Islet precursor cell (in vitro differentiated cells): Measurements from ENCODE around the gene PPP1R9A.

ENCODE experiments used
- DNase-seq: peaks from one replicate; pipeline ENCODE4 v3.0.0-alpha.2; 2018

PPP1R9A gene

DNA sequence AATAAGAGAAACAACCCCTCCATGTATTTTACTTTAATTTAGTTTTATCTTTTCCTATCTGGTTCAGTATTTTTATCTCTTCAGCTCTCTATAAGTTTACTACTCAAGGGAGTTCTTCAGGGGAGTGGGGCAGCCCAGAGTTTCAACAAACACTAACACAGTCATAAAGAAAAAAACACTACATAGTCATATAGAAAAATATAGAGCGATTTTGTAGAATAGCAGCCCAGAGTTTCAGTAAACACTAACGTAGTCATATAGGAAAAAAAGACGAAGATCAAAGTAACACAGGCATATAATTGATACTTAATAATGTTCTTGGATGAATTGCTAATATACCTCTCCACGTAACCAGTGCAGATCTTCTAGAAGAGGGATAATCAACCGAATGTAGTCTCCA, 362.2 kb downstream of the PPP1R9A start:
- no peak for DNase-seq

DNA sequence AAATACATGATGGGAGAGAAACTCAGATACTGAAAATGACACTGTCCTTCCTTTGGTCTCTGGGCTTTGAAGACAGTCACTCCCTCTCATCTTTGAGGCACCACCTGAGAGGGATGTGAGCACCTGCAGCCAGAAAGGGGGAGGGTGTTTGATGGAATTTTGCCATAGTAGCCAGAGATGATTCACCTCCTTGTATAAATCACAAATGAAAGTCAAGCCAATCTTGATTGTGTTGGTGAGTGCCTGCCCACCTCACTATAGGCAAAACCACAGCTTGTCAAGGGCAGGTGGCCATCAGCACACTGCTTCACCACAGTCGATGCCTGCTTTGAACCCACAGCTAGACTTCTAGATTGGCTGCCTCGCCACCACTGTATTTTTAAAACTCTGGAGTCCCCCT, 368.7 kb downstream of the PPP1R9A start:
- no peak for DNase-seq

- no peak for DNase-seq
Measured at GRCh38 chr7:95279417-95279816, 372.0 kb downstream of the PPP1R9A start.

DNA sequence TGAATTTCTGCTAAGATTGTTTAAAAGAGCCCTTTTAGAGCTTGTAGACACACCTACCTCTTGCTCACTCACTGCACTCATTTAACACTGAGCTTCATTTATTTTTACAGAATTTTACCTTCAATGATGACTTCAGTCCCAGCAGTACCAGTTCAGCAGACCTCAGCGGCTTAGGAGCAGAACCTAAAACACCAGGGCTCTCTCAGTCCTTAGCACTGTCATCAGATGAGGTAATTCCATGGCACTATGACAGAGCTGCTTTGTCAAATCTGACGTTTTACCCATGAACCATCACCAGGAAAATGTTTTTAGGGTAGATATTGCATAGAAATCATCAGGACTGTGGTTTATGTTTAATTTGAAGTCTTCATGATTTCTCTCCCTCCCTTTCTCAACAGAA, 378.7 kb downstream of the PPP1R9A start:
- DNase-seq, result no peak

GRCh38 chr7:95290166-95290830, 382.9 kb downstream of the PPP1R9A start:
- no peak for DNase-seq

- no peak for DNase-seq
Measured at GRCh38 chr7:95295397-95295796, 388.0 kb downstream of the PPP1R9A start.

DNA sequence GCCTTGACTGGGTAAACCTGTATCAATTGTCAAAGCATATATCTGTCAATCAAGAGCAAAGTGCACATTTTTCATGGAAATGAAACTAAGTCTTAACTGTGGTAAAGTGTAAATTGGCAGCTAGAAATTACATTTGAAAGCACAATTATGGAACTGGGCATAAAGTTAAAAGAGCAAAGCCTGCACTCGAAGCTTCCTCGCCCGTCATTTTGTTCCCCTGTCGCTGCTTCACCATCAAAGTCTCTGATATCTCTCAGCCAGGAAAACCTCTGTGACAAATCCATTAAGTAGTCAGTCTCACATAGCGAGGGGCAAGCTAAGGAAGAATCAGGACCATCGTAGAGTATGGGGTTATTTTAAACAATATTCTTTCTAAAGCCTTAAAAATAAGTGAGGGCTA, 389.1 kb downstream of the PPP1R9A start:
- no peak for DNase-seq

DNA sequence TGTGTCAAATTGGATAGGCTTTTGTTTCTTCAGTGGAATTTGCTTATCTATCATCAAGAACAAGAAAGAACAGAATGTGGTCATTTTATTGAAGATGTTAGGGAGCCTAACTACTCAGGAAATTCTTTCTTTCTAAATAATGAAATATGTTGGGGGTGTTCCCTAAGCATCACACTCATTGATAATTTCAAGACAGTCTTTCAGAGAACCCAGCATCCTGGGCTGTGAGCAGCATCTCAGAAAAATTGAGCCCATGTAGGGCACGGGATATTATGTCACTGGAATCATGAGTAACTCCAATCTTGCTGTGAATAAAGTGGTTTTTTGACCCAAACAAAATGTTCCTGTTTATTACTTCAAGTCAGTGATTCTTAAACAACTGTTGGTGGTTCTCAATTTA, 389.6 kb downstream of the PPP1R9A start:
- DNase-seq, result no peak

GRCh38 chr7:95298091-95298490, 390.7 kb downstream of the PPP1R9A start:
- DNase-seq, result no peak

- no peak for DNase-seq
Measured at GRCh38 chr7:95303013-95303905, 395.9 kb downstream of the PPP1R9A start.

DNA sequence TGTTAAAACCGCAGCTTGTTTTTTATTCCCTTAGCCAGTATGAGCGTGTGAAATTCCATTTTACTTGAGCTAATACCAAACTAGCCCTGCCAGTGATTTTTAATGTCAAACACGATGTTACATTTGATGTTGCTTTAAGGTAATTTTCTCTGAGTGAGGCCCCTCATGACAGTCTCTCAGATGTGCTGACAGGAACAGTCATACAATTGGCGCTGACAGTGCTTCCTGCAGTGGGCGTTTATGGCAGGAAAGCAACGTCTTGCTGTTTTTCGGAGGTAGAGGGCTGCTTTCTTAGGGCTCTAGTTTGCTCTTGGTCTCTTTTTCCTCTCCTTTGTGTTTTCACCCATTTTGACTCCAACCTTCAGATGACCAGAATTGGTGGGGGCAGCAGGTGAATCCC, 397.6 kb downstream of the PPP1R9A start:
- DNase-seq, result no peak

DNA sequence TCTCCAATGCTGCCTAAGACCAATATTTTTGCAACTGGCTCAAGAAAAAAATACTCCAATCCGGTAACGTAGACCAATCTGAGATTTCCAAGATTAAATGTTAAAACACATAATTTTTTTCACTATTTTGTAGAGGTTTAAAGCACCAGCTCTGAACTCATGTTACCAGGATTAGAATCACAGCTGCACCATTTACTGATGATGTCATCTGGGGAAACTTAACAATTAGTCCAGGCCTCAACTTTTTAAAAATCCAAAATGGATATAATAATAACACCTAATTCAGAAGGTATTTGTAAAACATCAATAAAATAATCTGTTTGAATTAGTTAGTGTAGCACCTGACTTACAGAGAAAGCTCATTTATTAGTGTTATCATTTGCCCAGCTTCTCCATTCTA, 402.6 kb downstream of the PPP1R9A start:
- no peak for DNase-seq

DNA sequence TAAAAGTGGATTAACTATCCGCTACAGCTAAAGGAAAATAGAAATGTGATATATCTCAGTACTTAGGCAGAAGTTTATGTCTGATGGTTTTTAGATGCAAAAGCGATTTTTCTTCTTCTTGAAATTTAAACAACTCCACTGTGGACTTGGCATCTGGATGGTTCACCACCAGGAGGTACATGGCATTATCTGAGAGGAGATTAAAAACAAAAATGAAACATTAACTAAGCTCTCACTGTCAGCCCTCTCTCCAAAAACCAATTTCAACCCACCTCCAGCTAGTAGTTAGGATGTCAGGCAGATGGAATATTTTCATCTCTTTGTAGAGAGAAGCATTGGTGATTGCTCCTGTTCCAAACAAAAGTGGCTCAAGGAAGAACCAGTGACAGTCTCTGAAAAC, 404.0 kb downstream of the PPP1R9A start:
- DNase-seq, result no peak

GRCh38 chr7:95312561-95312960, 405.2 kb downstream of the PPP1R9A start:
- no peak for DNase-seq

DNA sequence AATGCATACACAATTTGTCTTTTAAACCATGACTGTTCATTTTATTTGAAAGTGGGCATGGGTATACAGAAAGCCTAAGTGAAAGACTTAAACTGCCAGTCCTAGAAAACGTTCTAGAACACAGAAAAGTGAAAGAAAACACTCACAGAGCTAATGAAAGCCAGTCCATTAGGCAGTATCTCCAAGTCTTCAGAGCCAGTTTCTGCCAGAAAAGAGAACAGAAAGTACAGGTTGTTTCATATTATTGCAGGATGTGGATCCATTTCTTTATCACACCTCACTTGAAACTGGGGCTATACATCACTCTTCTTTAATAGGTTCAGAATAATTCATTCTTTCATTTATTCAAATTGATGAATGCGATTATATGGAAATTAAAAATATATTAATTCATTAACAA, 409.2 kb downstream of the PPP1R9A start:
- DNase-seq, result no peak

- no peak for DNase-seq
Measured at GRCh38 chr7:95317546-95317945, 410.2 kb downstream of the PPP1R9A start.

DNA sequence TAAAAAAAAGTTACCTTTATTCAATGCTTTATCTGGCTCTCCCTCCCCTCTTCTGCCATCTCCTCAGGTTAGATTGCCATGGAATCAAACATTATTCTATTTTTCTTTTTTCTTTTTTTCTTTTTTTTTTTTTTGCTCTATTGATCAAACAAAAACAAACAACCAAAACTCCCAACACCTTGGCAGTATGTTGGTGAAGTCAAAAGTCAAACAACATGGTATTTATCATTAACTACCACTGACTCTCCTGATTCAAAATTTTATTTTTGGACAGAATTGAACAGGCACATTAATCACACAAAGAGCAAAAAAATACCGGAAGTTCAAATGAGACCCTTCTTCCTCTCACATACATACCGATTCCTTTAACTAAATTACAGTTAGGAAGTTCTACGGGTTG, 410.6 kb downstream of the PPP1R9A start:
- DNase-seq, result no peak

DNA sequence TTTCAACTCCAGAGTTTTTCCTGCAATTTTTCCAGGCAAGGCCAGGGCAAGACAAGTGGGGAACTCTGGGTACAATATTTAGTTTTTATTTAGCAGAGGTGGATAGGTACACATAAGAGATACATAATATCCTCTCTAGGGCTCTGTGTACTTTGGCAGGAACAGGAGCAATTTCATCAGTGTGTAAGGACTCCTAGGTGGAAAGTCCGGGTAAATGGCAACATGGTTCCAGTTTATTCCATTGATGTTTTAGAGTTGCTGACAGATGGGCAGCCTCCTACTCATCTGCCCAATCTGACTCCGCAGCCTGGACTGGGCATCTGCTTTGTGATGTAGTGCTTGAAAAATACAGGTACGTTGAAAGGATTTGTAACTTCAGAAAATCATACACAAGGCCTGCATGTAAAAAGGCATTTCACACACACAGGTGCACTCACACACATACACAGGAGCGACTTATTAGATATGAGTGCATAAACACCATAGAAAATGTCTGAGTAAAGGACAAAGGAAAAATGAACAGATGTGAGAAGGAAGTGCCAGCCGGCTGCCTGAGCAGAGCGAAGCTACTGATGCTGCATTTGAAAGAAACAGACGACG, 411.2 kb downstream of the PPP1R9A start:
- DNase-seq, result no peak

- DNase-seq, result no peak
Measured at GRCh38 chr7:95319570-95319969, 412.2 kb downstream of the PPP1R9A start.

GRCh38 chr7:95320651-95321050, 413.3 kb downstream of the PPP1R9A start:
- DNase-seq, result no peak

DNA sequence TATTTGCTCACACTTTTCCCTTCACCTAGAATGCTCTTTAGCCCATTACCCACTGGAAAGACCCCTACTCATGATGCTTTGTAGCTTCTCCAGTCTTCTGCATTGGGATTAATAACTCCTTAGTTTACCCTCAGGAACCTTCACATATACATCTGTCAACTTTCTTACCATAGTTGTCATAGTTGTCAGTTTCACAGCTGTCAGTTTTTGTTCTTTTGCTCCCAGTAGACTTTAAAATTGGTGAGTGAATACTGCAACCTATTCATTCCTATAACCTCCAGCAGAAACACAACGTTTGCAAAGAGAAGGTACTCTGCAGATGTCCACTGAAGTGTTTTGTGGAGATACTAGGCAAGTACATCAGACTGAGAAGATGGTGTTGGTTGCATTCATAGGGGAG, 414.3 kb downstream of the PPP1R9A start:
- DNase-seq, result no peak

- no peak for DNase-seq
Measured at GRCh38 chr7:95322396-95322795, 415.0 kb downstream of the PPP1R9A start.

- DNase-seq, result no peak
Measured at GRCh38 chr7:95322854-95323253, 415.5 kb downstream of the PPP1R9A start.
